ENCODE measurements around the gene ATG16L2. TPM values are rescaled to one million over a fixed set of nuclear protein-coding genes. Genes with fewer than 3 reads are reported as not detected.

The ATG16L2 gene
- total and polyA plus RNA-seq, 2 donors (not counting 1 experiment from before 2014, with no cell fraction given), result 212 to 350 TPM

GRCh38 chr11:72833083-72833733 is 19.0 kb downstream of the ATG16L2 start:
- Mint-ChIP-seq H3K27me3 (no peaks in the 10 kb centered on the region), H3K4me1 (peaks cover 14% of the 10 kb centered on the region), H3K9me3 (ENCODE audit: insufficient read depth) (no peaks in the 10 kb centered on the region), H3K4me3 (no peak overlapping the region), H3K27ac (peak overlapping the region; percentile 86)
- Histone ChIP-seq H3K4me1 (ENCODE audit: control insufficient read depth in 2 of 2, insufficient read depth in 2 of 2, low read length in 2 of 2) (peaks cover 0 to 10% of the 10 kb centered on the region in 2 donors), H2AFZ (ENCODE audit: insufficient read depth, low read depth, low read length, poor library complexity, severe bottlenecking) (no peak overlapping the region), H3K27ac (ENCODE audit: low read length in 2 of 2) (peak overlapping the region in 1 of 2 donors; percentile 38), H3K36me3 (replicated peaks in 1 of 2; ENCODE audit: control extremely low read depth in 1 of 2, control insufficient read depth in 1 of 2, extremely low read depth in 1 of 2, insufficient read depth in 2 of 2, low read length in 1 of 2) (peaks cover 0 to 86% of the 10 kb centered on the region in 2 experiments), H3K4me2 (replicated peaks; ENCODE audit: low read depth, low read length, poor library complexity, severe bottlenecking) (no peak overlapping the region), H3K4me3 (ENCODE audit: control extremely low read depth in 1 of 5, extremely low read depth in 1 of 5, insufficient read depth in 1 of 5, low read depth in 2 of 5, low read length in 4 of 5) (no peak overlapping the region), H3K9me3 (ENCODE audit: control extremely low read depth in 1 of 3, control insufficient read depth in 2 of 3, insufficient read depth in 1 of 3, low read length in 2 of 3) (no peaks in the 10 kb centered on the region), H3K9ac (ENCODE audit: low read length) (no peak overlapping the region), H3K27me3 (replicated peaks in 1 of 4; ENCODE audit: control extremely low read depth in 1 of 4, control insufficient read depth in 3 of 4, insufficient read depth in 4 of 4, low read length in 3 of 4) (no peaks in the 10 kb centered on the region), H4K20me1 (ENCODE audit: control insufficient read depth, insufficient read depth, low read length, poor library complexity, severe bottlenecking) (peaks cover 15% of the 10 kb centered on the region), H3K79me2 (ENCODE audit: control insufficient read depth, insufficient read depth, low read length) (no peaks in the 10 kb centered on the region)
- intact Hi-C loops (cut with micrococcal nuclease), result no loop called here
- ChIA-PET POLR2A (interaction anchor here (0.6 to 1.7 kb wide), 2 partner anchors 10 to 42 kb away, joined by 4 to 5 read pairs; no protein-coding TSS in a partner anchor), CTCF (interaction anchor here (1.0 to 9.3 kb wide), 6 partner anchors 10 to 384 kb away, joined by 3 to 126 read pairs (median 10); no protein-coding TSS in a partner anchor)
- no peak for DNase-seq
- TF ChIP-seq EZH2 (IDR thresholded peaks at IDR 0.05; ENCODE audit: borderline replicate concordance, insufficient read depth, low read depth, low read length, poor library complexity, severe bottlenecking) (no peak), CTCF (IDR thresholded peaks at IDR 0.05) (no peak)
- 100% methylated on average over 4 of the region's 5 CpGs for WGBS (ENCODE audit: insufficient coverage)
- no peak for ATAC-seq (ENCODE audit: low read depth)
